ENCODE measurements around the gene RPL7A. TPM values are rescaled to one million over a fixed set of nuclear protein-coding genes. Genes with fewer than 3 reads are reported as not detected.

The RPL7A gene
- total and polyA plus RNA-seq, 12 donors, result 859 to 3,182 (median 927) TPM

DNA sequence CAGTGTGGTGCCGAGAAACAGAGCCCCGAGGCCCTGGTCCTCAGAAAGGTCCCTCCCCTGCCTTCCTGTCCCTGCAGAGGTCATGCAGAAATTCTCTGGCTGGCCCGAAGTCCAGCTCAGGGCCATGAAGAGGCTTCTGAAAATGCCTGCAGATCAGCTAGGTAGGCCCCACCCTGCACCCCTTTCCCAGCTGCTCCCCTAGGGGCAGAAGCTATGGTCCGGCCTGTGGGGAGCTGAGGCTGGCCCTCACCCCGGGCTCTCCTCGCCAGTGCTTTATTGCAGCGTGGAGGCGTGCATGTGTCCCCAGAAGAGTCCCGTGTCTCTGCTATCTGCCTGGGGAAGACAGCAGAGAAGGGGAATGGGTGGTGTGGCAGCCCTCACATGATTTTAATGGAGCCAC, 49.9 kb downstream of the RPL7A start:
- intact Hi-C loops (cut with DNase I), result no loop called here
- 60 to 67% methylated on average over 9 of the region's 9 CpGs for WGBS, 2 donors
- Histone ChIP-seq H3K9me3 (no peaks in the 10 kb centered on the region), H3K27me3 (peaks cover 0 to 27% (median 4%) of the 10 kb centered on the region in 7 donors), H3K4me1 (no peaks in the 10 kb centered on the region), H3K36me3 (peaks cover 0 to 8% (median 0%) of the 10 kb centered on the region in 9 donors), H3K4me3 (no peak overlapping the region), H3K27ac (no peak overlapping the region)
- ATAC-seq, result no peak
- TF ChIP-seq, protein P1, sequence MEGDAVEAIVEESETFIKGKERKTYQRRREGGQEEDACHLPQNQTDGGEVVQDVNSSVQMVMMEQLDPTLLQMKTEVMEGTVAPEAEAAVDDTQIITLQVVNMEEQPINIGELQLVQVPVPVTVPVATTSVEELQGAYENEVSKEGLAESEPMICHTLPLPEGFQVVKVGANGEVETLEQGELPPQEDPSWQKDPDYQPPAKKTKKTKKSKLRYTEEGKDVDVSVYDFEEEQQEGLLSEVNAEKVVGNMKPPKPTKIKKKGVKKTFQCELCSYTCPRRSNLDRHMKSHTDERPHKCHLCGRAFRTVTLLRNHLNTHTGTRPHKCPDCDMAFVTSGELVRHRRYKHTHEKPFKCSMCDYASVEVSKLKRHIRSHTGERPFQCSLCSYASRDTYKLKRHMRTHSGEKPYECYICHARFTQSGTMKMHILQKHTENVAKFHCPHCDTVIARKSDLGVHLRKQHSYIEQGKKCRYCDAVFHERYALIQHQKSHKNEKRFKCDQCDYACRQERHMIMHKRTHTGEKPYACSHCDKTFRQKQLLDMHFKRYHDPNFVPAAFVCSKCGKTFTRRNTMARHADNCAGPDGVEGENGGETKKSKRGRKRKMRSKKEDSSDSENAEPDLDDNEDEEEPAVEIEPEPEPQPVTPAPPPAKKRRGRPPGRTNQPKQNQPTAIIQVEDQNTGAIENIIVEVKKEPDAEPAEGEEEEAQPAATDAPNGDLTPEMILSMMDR (IDR thresholded peaks at IDR 0.05), result no peak
- no peak for DNase-seq

DNA sequence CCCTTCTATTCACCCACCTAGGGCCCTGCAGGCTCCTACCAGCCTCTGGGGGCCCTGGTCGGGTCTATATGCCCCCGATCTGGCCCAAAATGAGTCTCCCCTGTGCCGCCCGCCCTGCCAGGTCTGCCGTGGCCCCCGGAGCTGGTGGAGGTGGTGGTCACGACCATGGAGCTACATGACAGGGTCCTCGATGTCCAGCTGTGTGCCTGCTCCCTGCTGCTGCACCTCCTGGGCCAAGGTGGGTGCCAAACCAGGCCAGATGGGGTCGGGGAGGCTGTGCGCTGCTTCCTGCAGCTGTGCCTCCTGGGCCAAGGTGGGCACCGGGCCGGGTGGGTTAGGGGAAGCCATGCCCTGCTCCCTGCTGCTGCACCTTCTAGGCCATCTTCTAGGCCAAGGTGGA, 52.3 kb downstream of the RPL7A start:
- peaks cover 0 to 26% (median 3%) of the 10 kb centered on the region in 9 donors for H3K36me3 ChIP-seq
- no peaks in the 10 kb centered on the region for H3K4me1 ChIP-seq
- no peak for DNase-seq
- H3K27ac ChIP-seq, result no peak overlapping the region
- ATAC-seq, result no peak
- H3K4me3 ChIP-seq, result no peak overlapping the region
- H3K27me3 ChIP-seq, result peaks cover 0 to 12% (median 0%) of the 10 kb centered on the region in 7 donors
- TF ChIP-seq, protein P1 (IDR thresholded peaks at IDR 0.05), result no peak
- WGBS, 2 donors, result 89 to 94% methylated on average over 12 of the region's 12 CpGs
- H3K9me3 ChIP-seq, result no peaks in the 10 kb centered on the region
- intact Hi-C loops (cut with DNase I), result loop anchor here in 4 of 10 donors (10.0 kb wide), 2 partner anchors 215 to 325 kb away; no protein-coding TSS in a partner anchor

Other genes starting within 250 kb of the RPL7A start
- gene RALGDS, start 227.0 kb upstream of the RPL7A start, total RNA-seq, result 10 to 100 TPM; 21.4 to 45.1 (median 28.1) TPM
- 10 to 100 TPM; 15.6 to 40.5 TPM for gene RALGDS, start 227.0 kb upstream of the RPL7A start, polyA plus RNA-seq
- gene GBGT1, start 184.3 kb upstream of the RPL7A start, total RNA-seq, result 10 to 100 TPM in 3 of 10 donors, 1 to 10 TPM in 7; 2.5 to 14.7 (median 6.2) TPM
- gene GBGT1, start 184.3 kb upstream of the RPL7A start, polyA plus RNA-seq, result 10 to 100 TPM in 1 of 2 donors, 1 to 10 TPM in 1; 5.5 to 10.5 TPM
- under 1 TPM in 1 of 10 donors, not detected in 9; 0.75 TPM for gene OBP2B, start 139.0 kb upstream of the RPL7A start, total RNA-seq
- not detected for gene OBP2B, start 139.0 kb upstream of the RPL7A start, polyA plus RNA-seq
- gene ABO, start 73.0 kb upstream of the RPL7A start, total RNA-seq, result 1 to 10 TPM in 7 of 10 donors, under 1 TPM in 3; 0.25 to 2.7 (median 1.6) TPM
- gene ABO, start 73.0 kb upstream of the RPL7A start, polyA plus RNA-seq, result 1 to 10 TPM in 1 of 2 donors, under 1 TPM in 1; 0.55 to 2.9 TPM
- gene SURF6, start 12.0 kb upstream of the RPL7A start, total RNA-seq, result 10 to 100 TPM in 7 of 10 donors, 1 to 10 TPM in 3; 9.1 to 14.2 (median 11.3) TPM
- 10 to 100 TPM; 13.3 to 14.8 TPM for gene SURF6, start 12.0 kb upstream of the RPL7A start, polyA plus RNA-seq
- gene MED22, start 87 bp upstream of the RPL7A start, total RNA-seq, result 10 to 100 TPM; 11.9 to 21.1 (median 17.4) TPM
- gene MED22, start 87 bp upstream of the RPL7A start, polyA plus RNA-seq, result 10 to 100 TPM; 10.2 to 23.6 TPM
- 10 to 100 TPM; 41.7 to 75.0 (median 58.2) TPM for gene SURF1, start 8.3 kb downstream of the RPL7A start, total RNA-seq
- gene SURF1, start 8.3 kb downstream of the RPL7A start, polyA plus RNA-seq, result 10 to 100 TPM; 83.9 to 85.4 TPM
- 10 to 100 TPM in 9 of 10 donors, 1 to 10 TPM in 1; 9.7 to 16.0 (median 14.1) TPM for gene SURF2, start 8.3 kb downstream of the RPL7A start, total RNA-seq
- 10 to 100 TPM; 31.5 to 44.8 TPM for gene SURF2, start 8.3 kb downstream of the RPL7A start, polyA plus RNA-seq
- gene SURF4, start 27.8 kb downstream of the RPL7A start, total RNA-seq, result 100 to 1,000 TPM in 1 of 10 donors, 10 to 100 TPM in 9; 56.1 to 104 (median 64.2) TPM
- 100 to 1,000 TPM in 1 of 2 donors, 10 to 100 TPM in 1; 21.5 to 113 TPM for gene SURF4, start 27.8 kb downstream of the RPL7A start, polyA plus RNA-seq
- gene STKLD1, start 28.1 kb downstream of the RPL7A start, total RNA-seq, result 1 to 10 TPM in 3 of 10 donors, under 1 TPM in 5, not detected in 2; 0.20 to 1.7 (median 0.68) TPM
- gene STKLD1, start 28.1 kb downstream of the RPL7A start, polyA plus RNA-seq, result 1 to 10 TPM in 1 of 2 donors, under 1 TPM in 1; 0.17 to 1.5 TPM
- gene REXO4, start 69.8 kb downstream of the RPL7A start, total RNA-seq, result 10 to 100 TPM in 8 of 10 donors, 1 to 10 TPM in 2; 9.3 to 20.8 (median 10.9) TPM
- 10 to 100 TPM; 11.8 to 19.1 TPM for gene REXO4, start 69.8 kb downstream of the RPL7A start, polyA plus RNA-seq
- gene ADAMTS13, start 74.1 kb downstream of the RPL7A start, total RNA-seq, result 1 to 10 TPM; 2.2 to 4.8 (median 3.5) TPM
- 10 to 100 TPM in 1 of 2 donors, 1 to 10 TPM in 1; 1.5 to 17.8 TPM for gene ADAMTS13, start 74.1 kb downstream of the RPL7A start, polyA plus RNA-seq
- 10 to 100 TPM in 9 of 10 donors, 1 to 10 TPM in 1; 8.8 to 12.6 (median 10.8) TPM for gene CACFD1, start 111.8 kb downstream of the RPL7A start, total RNA-seq
- gene CACFD1, start 111.8 kb downstream of the RPL7A start, polyA plus RNA-seq, result 10 to 100 TPM; 10.0 to 17.3 TPM
- 1 to 10 TPM; 1.3 to 7.0 (median 2.2) TPM for gene SLC2A6, start 130.9 kb downstream of the RPL7A start, total RNA-seq
- gene SLC2A6, start 130.9 kb downstream of the RPL7A start, polyA plus RNA-seq, result 1 to 10 TPM; 4.9 to 5.6 TPM
- gene MYMK, start 176.7 kb downstream of the RPL7A start, total RNA-seq, result not detected
- gene MYMK, start 176.7 kb downstream of the RPL7A start, polyA plus RNA-seq, result not detected
- gene ADAMTSL2, start 186.5 kb downstream of the RPL7A start, total RNA-seq, result 1 to 10 TPM; 2.0 to 9.1 (median 4.3) TPM
- 1 to 10 TPM; 4.9 to 7.5 TPM for gene ADAMTSL2, start 186.5 kb downstream of the RPL7A start, polyA plus RNA-seq